HCT116 (cell line): ENCODE measurements around the gene CYP24A1. TPM values are rescaled to one million over a fixed set of nuclear protein-coding genes. Genes with fewer than 3 reads are reported as not detected.

Experiments
- ATAC-seq: fragments of 200-7000 bp; cut with Tn5 transposase; 2 replicates; pipeline ENCODE4 v1.9.1; 2020; ENCODE audit warnings: mild to moderate bottlenecking, moderate library complexity
- BruUV-seq: library from RNA; stranded (reverse); fragments of 400-500 nt; replicated peaks from 2 replicates; lab custom pipeline; 2021; lab: Mats Ljungman, UMichigan
- CTCF ChIA-PET: fragments of 300-600 bp; sonication (Branson Sonifier 250); formaldehyde crosslinking; loops from one replicate; lab custom pipeline; 2021; ENCODE audit warnings: antibody characterized with exemption; lab: Charles Lee
- POLR2A ChIA-PET: fragments of 300-600, 350-600 bp; sonication (Branson Sonifier 250); formaldehyde crosslinking; loops from one replicate; lab custom pipeline; 2021; ENCODE audit warnings: antibody characterized with exemption; lab: Charles Lee
- RAD21 ChIA-PET, 2 experiments: fragments of 300-600 bp; sonication (Branson Sonifier 250); formaldehyde crosslinking; loops; one replicate each; lab custom pipeline; 2023; ENCODE audit warnings: low total read pairs in 2 of 2; ENCODE audit not compliant: uncharacterized antibody in 2 of 2, unreplicated experiment in 2 of 2, low non-redundant PET in 1 of 2; lab: Charles Lee
- DNase-seq: peaks from one replicate; pipeline ENCODE4 v3.0.0-alpha.2; 2010; ENCODE audit warnings: low read depth, low spot score
- H2AFZ ChIP-seq: fragments of 200-600 bp; shearing (Covaris generic), sonication (generic); 2 replicates; pipeline ENCODE4 v1.6.1; 2017; ENCODE audit warnings: low read depth, mixed run types, mixed read lengths, antibody characterized with exemption, low read length; ENCODE audit not compliant: poor library complexity, severe bottlenecking
- H3K27ac ChIP-seq: 2 replicates; pipeline ENCODE4 v1.5.1; 2012; ENCODE audit warnings: low read depth, low read length
- H3K27me3 ChIP-seq: fragments of 200-600 bp; sonication (generic); 2 replicates; pipeline ENCODE4 v1.6.1; 2016; ENCODE audit warnings: mixed run types, low read length, mixed read lengths; ENCODE audit not compliant: insufficient read depth
- H3K36me3 ChIP-seq, 2 experiments: fragments of 200-500 bp in 1 of 2; fragments of 200-600 bp in 1 of 2; sonication (Bioruptor generic) in 1 of 2; sonication (generic) in 1 of 2; 2 replicates each; pipeline versions ENCODE4 v1.5.1 to v1.6.1; 2014 to 2016; ENCODE audit warnings: low read length in 2 of 2, inconsistent platforms in 1 of 2, mixed read lengths in 1 of 2, mixed run types in 1 of 2; ENCODE audit not compliant: insufficient read depth in 2 of 2, control insufficient read depth in 1 of 2
- H3K4me1 ChIP-seq, 2 experiments: fragments of 200-600 bp in 1 of 2; sonication (generic) in 1 of 2; 2 replicates each; pipeline versions ENCODE4 v1.5.1 to v1.6.1; 2012 to 2017; ENCODE audit warnings: low read length in 2 of 2, inconsistent platforms in 1 of 2, mild to moderate bottlenecking in 1 of 2, mixed read lengths in 1 of 2, mixed run types in 1 of 2, moderate library complexity in 1 of 2; ENCODE audit not compliant: insufficient read depth in 2 of 2, control insufficient read depth in 1 of 2
- H3K4me2 ChIP-seq: fragments of 200-600 bp; sonication (generic); 2 replicates; pipeline ENCODE4 v1.6.1; 2017; ENCODE audit warnings: mixed run types, low read length, mixed read lengths
- H3K4me3 ChIP-seq, 2 experiments: fragments of 200-600 bp in 1 of 2; sonication (generic) in 1 of 2; replicated peaks in 1 of 2; 2 replicates each; pipeline ENCODE4 v1.5.1; 2011 to 2016; ENCODE audit warnings: low read length in 2 of 2, control low read depth in 1 of 2, low read depth in 1 of 2, mild to moderate bottlenecking in 1 of 2, mixed read lengths in 1 of 2, mixed run types in 1 of 2
- H3K79me2 ChIP-seq: fragments of 200-600 bp; sonication (generic); 2 replicates; pipeline ENCODE4 v1.6.1; 2017; ENCODE audit warnings: mild to moderate bottlenecking, mixed run types, low read length, moderate library complexity, mixed read lengths; ENCODE audit not compliant: insufficient read depth
- H3K9ac ChIP-seq: fragments of 200-600 bp; sonication (generic); 2 replicates; pipeline ENCODE4 v1.6.1; 2016; ENCODE audit warnings: low read length, mixed read lengths
- H3K9me2 ChIP-seq: fragments of 200-600 bp; sonication (generic), shearing (Covaris generic); 2 replicates; pipeline ENCODE4 v1.6.1; 2017; ENCODE audit warnings: mixed run types, mild to moderate bottlenecking, moderate library complexity; ENCODE audit not compliant: insufficient read depth
- H3K9me3 ChIP-seq, 2 experiments: fragments of 200-500 bp in 1 of 2; fragments of 200-600 bp in 1 of 2; sonication (Bioruptor generic) in 1 of 2; sonication (generic) in 1 of 2; 2 replicates each; pipeline ENCODE4 v1.6.1; 2014 to 2017; ENCODE audit warnings: low read length in 2 of 2, mixed read lengths in 2 of 2, inconsistent platforms in 1 of 2, low read depth in 1 of 2, mild to moderate bottlenecking in 1 of 2, mixed run types in 1 of 2, moderate library complexity in 1 of 2; ENCODE audit not compliant: control insufficient read depth in 1 of 2, insufficient read depth in 1 of 2
- H4K20me1 ChIP-seq: fragments of 200-600 bp; sonication (generic), shearing (Covaris generic); 2 replicates; pipeline ENCODE4 v1.6.1; 2017; ENCODE audit warnings: mixed run types, mild to moderate bottlenecking, moderate library complexity; ENCODE audit not compliant: insufficient read depth
- EGR1 ChIP-seq: IDR thresholded peaks from 2 replicates; pipeline ENCODE4 v1.6.1; 2012; ENCODE audit warnings: low read depth
- EZH2phosphoT487 ChIP-seq: fragments of 200-600 bp; IDR thresholded peaks from 2 replicates; pipeline ENCODE4 v1.6.1; 2018; ENCODE audit warnings: antibody characterized with exemption, borderline replicate concordance
- SP1 ChIP-seq: IDR thresholded peaks from 2 replicates; pipeline ENCODE4 v1.6.1; 2012; ENCODE audit warnings: low read depth
- TCF7L2 ChIP-seq: IDR thresholded peaks from 2 replicates; pipeline ENCODE4 v1.7.0; 2011; ENCODE audit warnings: borderline replicate concordance, inconsistent platforms; ENCODE audit not compliant: insufficient read depth, insufficient read length; ENCODE audit errors: extremely low read depth
- YY1 ChIP-seq: IDR thresholded peaks from 2 replicates; pipeline ENCODE4 v1.6.1; 2011; ENCODE audit warnings: low read length, low read depth, moderate library complexity, mild to moderate bottlenecking; ENCODE audit not compliant: insufficient replicate concordance; ENCODE audit errors: extremely low read depth
- ZFX ChIP-seq: fragments of 450-650 bp; IDR thresholded peaks from 2 replicates; pipeline ENCODE4 v1.6.1; 2017
- intact Hi-C: fragments of 100-400 bp; cut with micrococcal nuclease; formaldehyde crosslinking; loops from 2 replicates; pipeline ENCODE4 v1.10.0; 2022
- total RNA-seq: library from RNA; stranded (reverse); gene quantifications from one replicate; pipeline ENCODE4 v1.2.1, GENCODE V29; 2021; ENCODE audit not compliant: unreplicated experiment
- TF ChIP-seq, protein P1 (sequence below): IDR thresholded peaks from 2 replicates; pipeline ENCODE4 v1.6.1; 2012; ENCODE audit warnings: low read depth

Gene CYP24A1
- total RNA-seq, 1 experiment from 2014 or later = 267 TPM

DNA sequence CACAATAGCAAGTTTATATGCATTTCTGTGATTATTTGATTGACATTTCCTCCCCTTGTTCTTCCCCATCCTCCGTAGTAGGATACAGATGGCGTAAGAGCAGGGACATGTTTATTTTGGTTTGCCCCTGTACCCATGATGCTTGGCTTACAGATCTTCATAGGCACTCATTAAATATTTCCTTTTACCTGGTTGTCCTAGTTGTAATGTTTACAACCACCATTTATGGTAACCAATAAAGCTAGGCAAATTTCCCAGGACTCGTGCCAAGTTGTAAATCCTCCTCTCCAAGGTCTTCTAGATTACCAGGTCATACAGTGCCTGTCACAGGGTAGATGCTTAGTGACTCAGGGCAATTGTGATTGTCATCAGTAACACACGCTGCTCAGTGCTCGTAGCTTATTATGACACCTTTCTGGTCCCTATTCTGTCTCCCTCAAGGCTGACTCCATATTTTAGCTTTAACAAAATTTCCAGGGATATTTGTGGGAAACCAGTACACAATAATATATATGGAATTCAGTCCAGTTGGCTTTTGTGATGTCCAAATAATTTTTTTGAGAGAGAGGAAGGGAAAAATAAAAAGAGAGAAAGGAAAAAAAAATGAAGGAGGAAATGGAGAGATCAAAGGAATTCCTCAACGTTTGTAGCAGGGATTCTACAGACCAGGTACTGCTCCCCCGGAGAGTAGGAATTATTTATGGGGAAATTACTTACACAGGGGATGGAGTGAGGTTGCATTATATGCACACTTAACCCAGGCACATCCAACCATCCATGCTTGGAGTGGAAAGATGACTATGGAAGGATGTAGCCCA, 24.6 kb downstream of the CYP24A1 start (continued):
- TF ChIP-seq, protein P1, sequence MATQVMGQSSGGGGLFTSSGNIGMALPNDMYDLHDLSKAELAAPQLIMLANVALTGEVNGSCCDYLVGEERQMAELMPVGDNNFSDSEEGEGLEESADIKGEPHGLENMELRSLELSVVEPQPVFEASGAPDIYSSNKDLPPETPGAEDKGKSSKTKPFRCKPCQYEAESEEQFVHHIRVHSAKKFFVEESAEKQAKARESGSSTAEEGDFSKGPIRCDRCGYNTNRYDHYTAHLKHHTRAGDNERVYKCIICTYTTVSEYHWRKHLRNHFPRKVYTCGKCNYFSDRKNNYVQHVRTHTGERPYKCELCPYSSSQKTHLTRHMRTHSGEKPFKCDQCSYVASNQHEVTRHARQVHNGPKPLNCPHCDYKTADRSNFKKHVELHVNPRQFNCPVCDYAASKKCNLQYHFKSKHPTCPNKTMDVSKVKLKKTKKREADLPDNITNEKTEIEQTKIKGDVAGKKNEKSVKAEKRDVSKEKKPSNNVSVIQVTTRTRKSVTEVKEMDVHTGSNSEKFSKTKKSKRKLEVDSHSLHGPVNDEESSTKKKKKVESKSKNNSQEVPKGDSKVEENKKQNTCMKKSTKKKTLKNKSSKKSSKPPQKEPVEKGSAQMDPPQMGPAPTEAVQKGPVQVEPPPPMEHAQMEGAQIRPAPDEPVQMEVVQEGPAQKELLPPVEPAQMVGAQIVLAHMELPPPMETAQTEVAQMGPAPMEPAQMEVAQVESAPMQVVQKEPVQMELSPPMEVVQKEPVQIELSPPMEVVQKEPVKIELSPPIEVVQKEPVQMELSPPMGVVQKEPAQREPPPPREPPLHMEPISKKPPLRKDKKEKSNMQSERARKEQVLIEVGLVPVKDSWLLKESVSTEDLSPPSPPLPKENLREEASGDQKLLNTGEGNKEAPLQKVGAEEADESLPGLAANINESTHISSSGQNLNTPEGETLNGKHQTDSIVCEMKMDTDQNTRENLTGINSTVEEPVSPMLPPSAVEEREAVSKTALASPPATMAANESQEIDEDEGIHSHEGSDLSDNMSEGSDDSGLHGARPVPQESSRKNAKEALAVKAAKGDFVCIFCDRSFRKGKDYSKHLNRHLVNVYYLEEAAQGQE = no peak
- no peak for TF ChIP-seq ZFX
- no peak for TF ChIP-seq YY1
- no peak for TF ChIP-seq EGR1
- peak; percentile 73 for TF ChIP-seq SP1

DNA sequence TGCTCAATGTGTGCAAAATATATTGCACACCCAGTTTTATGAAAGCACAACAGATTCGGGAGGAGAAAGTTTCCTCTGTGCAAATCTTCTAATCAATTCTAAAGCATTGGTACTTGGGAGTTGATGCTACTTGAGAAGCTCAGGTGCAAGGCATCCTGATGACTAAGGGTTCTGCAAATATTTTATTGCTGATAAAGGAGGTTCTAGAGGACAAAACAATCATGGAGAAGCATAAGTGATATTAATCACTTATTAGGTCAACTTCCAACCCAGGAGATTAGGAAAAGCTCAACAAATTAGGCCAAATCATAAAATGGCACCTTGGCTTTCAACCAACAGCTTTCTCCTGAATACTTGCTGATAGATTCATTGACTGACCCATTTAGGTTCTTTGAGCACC, 27.1 kb downstream of the CYP24A1 start:
- Histone ChIP-seq H3K9me3 (peaks cover 5 to 6% of the 10 kb centered on the region in 2 experiments; a peak in 2 of 4 replicates), H3K4me3 (no peak overlapping the region), H3K27me3 (no peaks in the 10 kb centered on the region), H2AFZ (no peak overlapping the region), H3K4me2 (no peak overlapping the region), H4K20me1 (no peaks in the 10 kb centered on the region), H3K27ac (0 out of 2 replicates have a peak overlapping the region, but pooled peaks have one; percentile 7), H3K4me1 (peaks cover 42 to 66% of the 10 kb centered on the region in 2 experiments), H3K9me2 (no peaks in the 10 kb centered on the region), H3K9ac (no peak overlapping the region), H3K36me3 (peaks cover 0 to 9% of the 10 kb centered on the region in 2 experiments; a peak in 1 of 4 replicates), H3K79me2 (no peaks in the 10 kb centered on the region)
- CTCF ChIA-PET = no interaction called here
- intact Hi-C loops = no loop called here
- no TSS peak for BruUV-seq
- DNase-seq (no peak), ATAC-seq (no peak)
- TF ChIP-seq EZH2phosphoT487 (no peak), TCF7L2 (no peak)
- RAD21 ChIA-PET = no interaction called here
- POLR2A ChIA-PET = no interaction called here
